ENCODE data around the gene PCP2. TPM values are rescaled to one million over a fixed set of nuclear protein-coding genes. Genes with fewer than 3 reads are reported as not detected.

PCP2 gene
- total and polyA plus RNA-seq, 2 of the 13 experiments (the other 11 are each of a cell fraction or from before 2014, with no cell fraction given): 0.62 TPM; not detected in 1

DNA sequence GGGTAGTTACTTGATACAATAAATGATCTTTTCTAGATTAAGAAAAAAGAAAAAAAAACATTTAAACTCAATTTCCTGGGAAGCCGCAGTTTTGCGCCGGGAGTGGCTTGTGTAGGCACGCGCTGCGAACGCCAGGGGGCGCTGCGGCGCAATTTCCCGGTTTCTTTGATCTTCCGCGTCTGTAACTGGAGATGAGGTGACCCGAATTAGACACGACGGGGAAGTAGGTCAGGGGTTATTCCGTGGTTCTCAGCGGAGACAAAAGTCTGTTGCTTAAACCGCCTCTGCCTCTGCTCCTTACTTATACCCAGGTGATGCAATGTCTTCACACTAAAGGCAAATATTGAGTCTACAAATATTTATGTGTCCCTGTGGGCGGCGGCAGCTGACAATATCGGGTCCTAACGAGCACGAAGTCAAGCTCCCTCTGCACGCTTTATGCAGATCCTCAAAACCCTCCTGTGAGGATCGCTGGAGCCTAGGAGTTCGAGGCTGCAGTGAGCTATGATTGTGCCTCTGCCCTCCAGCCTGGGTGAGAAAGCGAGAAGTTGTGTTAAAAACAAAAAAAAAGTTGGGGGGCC, 18.6 kb upstream of the PCP2 start (continued):
- TF ChIP-seq ARID4A (CRISPR knock-in tag; IDR thresholded peaks at IDR 0.05; ENCODE audit: borderline replicate concordance) (peak; percentile 67; the same call in 1 of the 2 replicates), ZNF432 (CRISPR knock-in tag; IDR thresholded peaks at IDR 0.05; ENCODE audit: borderline replicate concordance) (no peak), ZNF331 (CRISPR knock-in tag; IDR thresholded peaks at IDR 0.05) (peak; percentile 89; the same call in 1 of the 2 replicates), AGO1 (IDR thresholded peaks at IDR 0.05; ENCODE audit: low read depth, low read length, poor library complexity, severe bottlenecking) (no peak), KLF13 (CRISPR knock-in tag; IDR thresholded peaks at IDR 0.05) (no peak), ZNF441 (CRISPR knock-in tag; IDR thresholded peaks at IDR 0.05; ENCODE audit: borderline replicate concordance) (0 out of 2 replicates have a peak, but pooled peaks have one; percentile 58), MNT (IDR thresholded peaks at IDR 0.05) (no peak), CHCHD3 (CRISPR knock-in tag; IDR thresholded peaks at IDR 0.05) (no peak), GPN1 (CRISPR knock-in tag; IDR thresholded peaks at IDR 0.05; ENCODE audit: borderline replicate concordance) (no peak), SP2 (CRISPR knock-in tag; IDR thresholded peaks at IDR 0.05) (no peak), ATAD3A (CRISPR knock-in tag; IDR thresholded peaks at IDR 0.05) (no peak), ZFP90 (CRISPR knock-in tag; IDR thresholded peaks at IDR 0.05; ENCODE audit: borderline replicate concordance) (no peak), EP300 (IDR thresholded peaks at IDR 0.05; ENCODE audit: low read depth in 2 of 2, low read length in 2 of 2) (peak; percentile 72 to 81; a peak in 3 of 4 replicates), EP300 (CRISPR knock-in tag; IDR thresholded peaks at IDR 0.05; ENCODE audit: borderline replicate concordance) (peak; percentile 84), HINFP (CRISPR knock-in tag; IDR thresholded peaks at IDR 0.05; ENCODE audit: low read depth) (no peak)
